Sigmoid colon (tissue), 7 donors: ENCODE measurements around the gene TEKT3. TPM values are rescaled to one million over a fixed set of nuclear protein-coding genes. Genes with fewer than 3 reads are reported as not detected.

Experiments
- DNase-seq: peaks from one replicate; pipeline ENCODE4 v3.0.0-alpha.2; 2019
- H3K27ac ChIP-seq, 4 donors: fragments of 200-600 bp; sonication (generic); one replicate each; pipeline ENCODE4 v1.5.1; 2016 to 2019; ENCODE audit warnings: mild to moderate bottlenecking in 1 of 4
- H3K27me3 ChIP-seq, 3 donors: fragments of 200-600 bp; sonication (generic); one replicate each; pipeline ENCODE4 v1.5.1; 2019; ENCODE audit warnings: mild to moderate bottlenecking in 1 of 3
- H3K36me3 ChIP-seq, 4 donors: fragments of 200-600 bp; sonication (generic); one replicate each; pipeline ENCODE4 v1.5.1; 2016 to 2019
- H3K4me1 ChIP-seq, 4 donors: fragments of 200-600 bp; sonication (generic); one replicate each; pipeline ENCODE4 v1.5.1; 2017 to 2019
- H3K4me3 ChIP-seq, 4 donors: fragments of 200-600 bp; sonication (generic); one replicate each; pipeline ENCODE4 v1.5.1; 2017 to 2019; ENCODE audit warnings: mild to moderate bottlenecking in 2 of 4, moderate library complexity in 1 of 4
- H3K9me3 ChIP-seq, 4 donors: fragments of 200-600 bp in 3 of 4; sonication (generic) in 3 of 4; one replicate each; pipeline versions ENCODE4 v1.5.1 to v1.6.1; 2013 to 2019
- EP300 ChIP-seq, 4 donors: sonication (generic); formaldehyde crosslinking; IDR thresholded peaks; one replicate each; pipeline ENCODE4 v1.6.1; 2017; ENCODE audit warnings: antibody characterized with exemption in 4 of 4
- POLR2A ChIP-seq, 2 donors: fragments of 450-650 bp; IDR thresholded peaks; one replicate each; pipeline ENCODE4 v1.6.1; 2016; ENCODE audit warnings: antibody characterized with exemption in 2 of 2, mild to moderate bottlenecking in 2 of 2, moderate library complexity in 2 of 2
- POLR2AphosphoS5 ChIP-seq, 4 donors: sonication (generic); formaldehyde crosslinking; IDR thresholded peaks; one replicate each; pipeline ENCODE4 v1.6.1; 2017; ENCODE audit warnings: antibody characterized with exemption in 4 of 4
- WGBS, 2 donors: extraction: QIAGEN DNeasy Blood & Tissue Kit; methylation state at CpG; one replicate each; pipeline ENCODE4 v1.1.7; 2013; 5-methylcytosine and 5-hydroxymethylcytosine counted together
- intact Hi-C: fragments of 100-400 bp; cut with DNase I; formaldehyde crosslinking; loops from one replicate; pipeline ENCODE4 v1.15.1; 2023
- polyA plus RNA-seq, 3 donors: library from polyadenylated mRNA; stranded (reverse); fragments of 200-250 nt; gene quantifications; one replicate each; pipeline ENCODE4 v1.2.3, GENCODE V29; 2013
- small RNA-seq, 3 donors: library from RNA; depleted of rRNA; stranded (forward); fragments of <200 nt; gene quantifications; one replicate each; pipeline ENCODE3, GENCODE V24; 2016
- total RNA-seq, 4 donors: library from RNA; depleted of rRNA; stranded (reverse); fragments of >200 nt; gene quantifications; one replicate each; pipeline ENCODE4 v1.1.0, GENCODE V29; 2016
- TF ChIP-seq, protein P1 (sequence below), 4 experiments: fragments of 450-650 bp in 3 of 4; fragments of 200-600 bp in 1 of 4; IDR thresholded peaks; one replicate each; pipeline ENCODE4 v1.5.1; 2016 to 2019; ENCODE audit warnings: antibody characterized with exemption in 4 of 4, mild to moderate bottlenecking in 3 of 4, moderate library complexity in 2 of 4
- donor health status: healthy with polysubstance abuse.
- donor health status: Bipolar disorder and iron deficiency.
- donor health status: healthy.

TEKT3 gene
- total and polyA plus RNA-seq, 7 donors: 0.26 to 1.8 TPM; not detected in 5

DNA sequence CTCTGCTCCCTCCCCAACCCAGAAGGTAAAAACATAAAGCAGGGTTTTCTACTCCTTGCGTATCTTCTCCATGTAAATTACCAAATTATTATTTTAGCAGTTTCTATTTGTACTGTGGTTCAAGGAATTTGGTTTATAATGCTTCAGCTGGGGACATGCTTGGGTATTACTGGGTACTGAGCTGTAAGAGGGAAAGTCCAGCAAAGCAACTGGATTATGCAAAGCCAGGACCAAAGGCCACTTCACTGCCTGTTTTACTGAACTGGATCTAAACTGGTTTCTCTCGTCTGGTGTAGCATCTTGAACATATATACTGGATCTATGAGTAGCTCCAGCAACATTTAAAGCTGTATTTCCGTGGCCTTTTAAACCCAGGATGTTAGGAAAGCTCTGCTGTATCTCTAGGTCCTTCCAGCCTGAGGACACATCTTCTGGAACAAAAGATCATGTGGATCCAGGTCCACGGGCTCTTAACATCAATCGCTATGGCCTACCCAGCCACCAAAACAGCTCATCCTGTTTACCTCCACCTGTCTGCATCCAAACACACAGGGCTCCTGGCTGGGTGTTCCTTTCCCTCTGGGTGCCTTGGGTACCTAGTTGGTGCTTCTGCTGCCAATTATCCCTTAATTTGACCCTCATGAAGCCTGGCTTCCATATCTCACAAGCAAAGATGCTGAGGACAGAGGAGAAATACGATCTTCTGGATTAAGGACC lies 83.4 kb downstream of the TEKT3 start:
- H3K36me3 ChIP-seq: peaks cover 34 to 67% (median 56%) of the 10 kb centered on the region in 4 donors
- no peak for DNase-seq
- H3K9me3 ChIP-seq: no peaks in the 10 kb centered on the region
- intact Hi-C loops: no loop called here
- H3K27me3 ChIP-seq: no peaks in the 10 kb centered on the region
- 76 to 84% methylated on average over 6 of the region's 6 CpGs for WGBS, 2 donors
- TF ChIP-seq EP300 (IDR thresholded peaks at IDR 0.05) (no peak), POLR2AphosphoS5 (IDR thresholded peaks at IDR 0.05) (no peak), POLR2A (IDR thresholded peaks at IDR 0.05) (no peak)
- TF ChIP-seq, protein P1, sequence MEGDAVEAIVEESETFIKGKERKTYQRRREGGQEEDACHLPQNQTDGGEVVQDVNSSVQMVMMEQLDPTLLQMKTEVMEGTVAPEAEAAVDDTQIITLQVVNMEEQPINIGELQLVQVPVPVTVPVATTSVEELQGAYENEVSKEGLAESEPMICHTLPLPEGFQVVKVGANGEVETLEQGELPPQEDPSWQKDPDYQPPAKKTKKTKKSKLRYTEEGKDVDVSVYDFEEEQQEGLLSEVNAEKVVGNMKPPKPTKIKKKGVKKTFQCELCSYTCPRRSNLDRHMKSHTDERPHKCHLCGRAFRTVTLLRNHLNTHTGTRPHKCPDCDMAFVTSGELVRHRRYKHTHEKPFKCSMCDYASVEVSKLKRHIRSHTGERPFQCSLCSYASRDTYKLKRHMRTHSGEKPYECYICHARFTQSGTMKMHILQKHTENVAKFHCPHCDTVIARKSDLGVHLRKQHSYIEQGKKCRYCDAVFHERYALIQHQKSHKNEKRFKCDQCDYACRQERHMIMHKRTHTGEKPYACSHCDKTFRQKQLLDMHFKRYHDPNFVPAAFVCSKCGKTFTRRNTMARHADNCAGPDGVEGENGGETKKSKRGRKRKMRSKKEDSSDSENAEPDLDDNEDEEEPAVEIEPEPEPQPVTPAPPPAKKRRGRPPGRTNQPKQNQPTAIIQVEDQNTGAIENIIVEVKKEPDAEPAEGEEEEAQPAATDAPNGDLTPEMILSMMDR (IDR thresholded peaks at IDR 0.05): no peak
- peaks cover 0 to 72% (median 72%) of the 10 kb centered on the region in 4 donors for H3K4me1 ChIP-seq
- peak overlapping the region in 3 of 4 donors; percentile 28 to 71 (median 34) for H3K4me3 ChIP-seq
- peak overlapping the region; percentile 89 to 99 (median 94) for H3K27ac ChIP-seq

- H3K4me3 ChIP-seq: peak overlapping the region; percentile 8 to 71 (median 31)
- intact Hi-C loops: no loop called here
- H3K9me3 ChIP-seq: no peaks in the 10 kb centered on the region
- DNase-seq: peak; percentile 92
- H3K27ac ChIP-seq: peak overlapping the region; percentile 89 to 99 (median 94)
- H3K27me3 ChIP-seq: no peaks in the 10 kb centered on the region
- H3K36me3 ChIP-seq: peaks cover 35 to 73% (median 63%) of the 10 kb centered on the region in 4 donors
- TF ChIP-seq EP300 (IDR thresholded peaks at IDR 0.05) (peak in 1 of 4 donors; percentile 15), POLR2A (IDR thresholded peaks at IDR 0.05) (no peak), POLR2AphosphoS5 (IDR thresholded peaks at IDR 0.05) (peak in 3 of 4 donors; percentile 51 to 66 (median 62))
- TF ChIP-seq, protein P1 (IDR thresholded peaks at IDR 0.05): peak; percentile 76 to 93 (median 83)
- peaks cover 0 to 78% (median 78%) of the 10 kb centered on the region in 4 donors for H3K4me1 ChIP-seq
- 1% methylated on average over 17 of the region's 17 CpGs for WGBS, 2 donors
Measured at GRCh38 chr17:15257258-15257788, 84.1 kb downstream of the TEKT3 start.

DNA sequence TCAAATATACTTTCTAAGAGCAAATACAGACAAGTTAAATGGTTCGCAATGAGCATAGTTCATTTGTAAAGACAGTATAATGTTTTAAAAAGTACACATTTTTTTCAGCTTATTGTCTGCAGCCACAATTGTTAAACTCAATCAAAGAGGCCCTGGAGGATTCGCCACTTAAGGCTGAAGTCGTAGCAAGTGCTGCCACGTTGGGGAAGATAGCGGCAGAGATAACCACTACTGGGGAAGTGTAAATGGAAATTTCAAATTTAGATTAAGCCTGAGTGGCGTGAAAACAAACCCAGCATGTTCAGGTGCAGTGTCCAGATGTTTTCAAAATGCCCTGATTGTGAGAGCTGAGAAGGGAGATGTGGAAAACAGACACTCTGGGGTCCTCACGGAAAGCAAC lies 84.7 kb downstream of the TEKT3 start:
- 57 to 76% methylated on average over 7 of the region's 7 CpGs for WGBS, 2 donors
- Histone ChIP-seq H3K27ac (peak overlapping the region; percentile 89 to 99 (median 94)), H3K4me3 (peak overlapping the region; percentile 8 to 71 (median 31)), H3K27me3 (no peaks in the 10 kb centered on the region), H3K9me3 (no peaks in the 10 kb centered on the region), H3K4me1 (peaks cover 0 to 85% (median 84%) of the 10 kb centered on the region in 4 donors), H3K36me3 (peaks cover 40 to 79% (median 68%) of the 10 kb centered on the region in 4 donors)
- no peak for TF ChIP-seq POLR2A (IDR thresholded peaks at IDR 0.05)
- no peak for TF ChIP-seq EP300 (IDR thresholded peaks at IDR 0.05)
- no peak for TF ChIP-seq POLR2AphosphoS5 (IDR thresholded peaks at IDR 0.05)
- TF ChIP-seq, protein P1 (IDR thresholded peaks at IDR 0.05): no peak
- DNase-seq: no peak
- intact Hi-C loops: no loop called here

- 80 to 81% methylated on average over 13 of the region's 13 CpGs for WGBS, 2 donors
- Histone ChIP-seq H3K4me1 (peaks cover 0 to 93% (median 92%) of the 10 kb centered on the region in 4 donors), H3K4me3 (peak overlapping the region in 2 of 4 donors; percentile 34 to 71)
Measured at GRCh38 chr17:15255713-15256454, 85.5 kb downstream of the TEKT3 start.

More at GRCh38 chr17:15255713-15256454, 85.5 kb downstream of the TEKT3 start:
- Histone ChIP-seq H3K9me3 (no peaks in the 10 kb centered on the region), H3K27ac (peak overlapping the region; percentile 25 to 99 (median 92)), H3K27me3 (no peaks in the 10 kb centered on the region), H3K36me3 (peaks cover 45 to 87% (median 76%) of the 10 kb centered on the region in 4 donors)
- no peak for DNase-seq
- intact Hi-C loops: no loop called here
- no peak for TF ChIP-seq POLR2A (IDR thresholded peaks at IDR 0.05)
- TF ChIP-seq EP300 (IDR thresholded peaks at IDR 0.05): no peak
- peak in 2 of 4 donors; percentile 3 to 42 for TF ChIP-seq POLR2AphosphoS5 (IDR thresholded peaks at IDR 0.05)
- TF ChIP-seq, protein P1 (IDR thresholded peaks at IDR 0.05): no peak

Small RNA genes within 50 kb of the gene (small RNA-seq; reads per million reads assigned to genes)
- 0 reads per million in 3 donors for gene RNU6-799P

Other genes with a start within 250 kb of the TEKT3 start
- 100 to 1,000 TPM; 125 to 350 (median 199) TPM for gene PMP22, start 76.3 kb downstream of the TEKT3 start, total RNA-seq
- 10 to 100 TPM; 25.2 to 48.9 (median 38.4) TPM for gene PMP22, start 76.3 kb downstream of the TEKT3 start, polyA plus RNA-seq
- 1 to 10 TPM in 3 of 4 donors, not detected in 1; 2.5 to 5.0 (median 3.8) TPM for gene CDRT4, start 126.0 kb upstream of the TEKT3 start, total RNA-seq
- 1 to 10 TPM; 1.8 to 6.6 (median 3.5) TPM for gene CDRT4, start 126.0 kb upstream of the TEKT3 start, polyA plus RNA-seq
- gene TVP23C, start 221.9 kb upstream of the TEKT3 start, total RNA-seq: 10 to 100 TPM in 3 of 4 donors, 1 to 10 TPM in 1; 8.2 to 18.1 (median 13.4) TPM
- 1 to 10 TPM in 2 of 3 donors, not detected in 1; 1.4 to 6.2 TPM for gene TVP23C, start 221.9 kb upstream of the TEKT3 start, polyA plus RNA-seq